ENCODE results near the gene FBXO45. TPM values are rescaled to one million over a fixed set of nuclear protein-coding genes. Genes with fewer than 3 reads are reported as not detected.
A peak's percentile ranks its signal among the peaks of the same experiment; 100 is the strongest.

The FBXO45 gene
- total and polyA plus RNA-seq, 2 of the 13 experiments (the other 11 are each of a cell fraction or from before 2014, with no cell fraction given): 7.0 to 12.1 TPM

DNA sequence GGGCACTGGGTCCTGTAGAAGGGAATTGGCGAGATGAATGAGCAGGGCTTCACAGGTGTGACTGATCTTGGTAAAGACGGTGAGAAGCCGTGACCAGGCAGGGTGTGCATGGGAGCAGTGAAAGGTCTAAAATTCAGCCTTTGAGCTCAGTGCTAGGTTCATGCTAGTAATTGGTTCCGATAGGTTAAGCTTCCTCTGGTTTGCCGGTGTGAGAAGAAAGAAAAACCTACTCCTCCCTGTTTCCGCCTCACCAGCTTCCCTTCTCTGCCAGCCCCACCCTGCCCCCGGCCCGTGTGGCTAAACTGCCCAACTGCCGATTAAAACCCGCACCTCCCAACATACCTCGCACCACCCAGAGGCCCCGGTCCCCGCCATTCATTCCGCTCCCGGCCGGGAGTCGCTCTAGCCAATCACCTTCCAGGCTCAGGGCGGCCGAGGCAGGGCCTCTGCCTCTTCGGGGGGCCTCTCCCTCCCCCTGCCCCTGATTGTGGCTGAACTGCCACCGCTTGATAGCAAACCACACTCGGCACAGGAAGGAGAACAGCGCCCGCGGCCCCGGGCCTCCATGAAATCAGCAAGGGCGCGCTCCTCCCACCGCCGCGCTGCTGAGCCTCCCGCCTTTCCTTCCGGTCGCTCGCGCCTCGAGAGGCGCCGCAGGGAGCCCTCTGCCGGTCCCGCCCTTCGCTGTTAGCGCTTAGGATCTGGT, 63.7 kb downstream of the FBXO45 start (continued):
- TF ChIP-seq HMGXB3 (CRISPR knock-in tag; IDR thresholded peaks at IDR 0.05; ENCODE audit: borderline replicate concordance) (no peak), SRSF1 (optimal IDR thresholded peaks at IDR 0.05; ENCODE audit: low read depth, low read length) (no peak), ELK4 (CRISPR knock-in tag; IDR thresholded peaks at IDR 0.05; ENCODE audit: borderline replicate concordance) (no peak), PCBP2 (optimal IDR thresholded peaks at IDR 0.05; ENCODE audit: low read depth, low read length, poor library complexity, severe bottlenecking) (no peak), BCLAF1 (IDR thresholded peaks at IDR 0.05) (no peak), PITX1 (CRISPR knock-in tag; IDR thresholded peaks at IDR 0.05) (no peak; the same call in 1 of the 2 replicates), PRPF4 (IDR thresholded peaks at IDR 0.05; ENCODE audit: low read depth, low read length, poor library complexity, severe bottlenecking) (no peak), RAD21 (CRISPR knock-in tag; IDR thresholded peaks at IDR 0.05) (peak; percentile 31; the same call in 1 of the 2 replicates), ZSCAN21 (CRISPR knock-in tag; IDR thresholded peaks at IDR 0.05; ENCODE audit: borderline replicate concordance) (peak; percentile 38; the same call in 1 of the 2 replicates), ZNF496 (CRISPR knock-in tag; IDR thresholded peaks at IDR 0.05; ENCODE audit: insufficient replicate concordance) (no peak), ZMYM2 (CRISPR knock-in tag; IDR thresholded peaks at IDR 0.05) (no peak), ZBTB7B (CRISPR knock-in tag; IDR thresholded peaks at IDR 0.05) (peak; percentile 67; the same call in 1 of the 2 replicates), ZFP36 (IDR thresholded peaks at IDR 0.05; ENCODE audit: borderline replicate concordance, low read depth, low read length, partially characterized antibody) (no peak), NFE2L1 (CRISPR knock-in tag; IDR thresholded peaks at IDR 0.05; ENCODE audit: borderline replicate concordance) (no peak), ZNF550 (CRISPR knock-in tag; IDR thresholded peaks at IDR 0.05; ENCODE audit: borderline replicate concordance) (no peak)
- TF ChIP-seq, protein P1, sequence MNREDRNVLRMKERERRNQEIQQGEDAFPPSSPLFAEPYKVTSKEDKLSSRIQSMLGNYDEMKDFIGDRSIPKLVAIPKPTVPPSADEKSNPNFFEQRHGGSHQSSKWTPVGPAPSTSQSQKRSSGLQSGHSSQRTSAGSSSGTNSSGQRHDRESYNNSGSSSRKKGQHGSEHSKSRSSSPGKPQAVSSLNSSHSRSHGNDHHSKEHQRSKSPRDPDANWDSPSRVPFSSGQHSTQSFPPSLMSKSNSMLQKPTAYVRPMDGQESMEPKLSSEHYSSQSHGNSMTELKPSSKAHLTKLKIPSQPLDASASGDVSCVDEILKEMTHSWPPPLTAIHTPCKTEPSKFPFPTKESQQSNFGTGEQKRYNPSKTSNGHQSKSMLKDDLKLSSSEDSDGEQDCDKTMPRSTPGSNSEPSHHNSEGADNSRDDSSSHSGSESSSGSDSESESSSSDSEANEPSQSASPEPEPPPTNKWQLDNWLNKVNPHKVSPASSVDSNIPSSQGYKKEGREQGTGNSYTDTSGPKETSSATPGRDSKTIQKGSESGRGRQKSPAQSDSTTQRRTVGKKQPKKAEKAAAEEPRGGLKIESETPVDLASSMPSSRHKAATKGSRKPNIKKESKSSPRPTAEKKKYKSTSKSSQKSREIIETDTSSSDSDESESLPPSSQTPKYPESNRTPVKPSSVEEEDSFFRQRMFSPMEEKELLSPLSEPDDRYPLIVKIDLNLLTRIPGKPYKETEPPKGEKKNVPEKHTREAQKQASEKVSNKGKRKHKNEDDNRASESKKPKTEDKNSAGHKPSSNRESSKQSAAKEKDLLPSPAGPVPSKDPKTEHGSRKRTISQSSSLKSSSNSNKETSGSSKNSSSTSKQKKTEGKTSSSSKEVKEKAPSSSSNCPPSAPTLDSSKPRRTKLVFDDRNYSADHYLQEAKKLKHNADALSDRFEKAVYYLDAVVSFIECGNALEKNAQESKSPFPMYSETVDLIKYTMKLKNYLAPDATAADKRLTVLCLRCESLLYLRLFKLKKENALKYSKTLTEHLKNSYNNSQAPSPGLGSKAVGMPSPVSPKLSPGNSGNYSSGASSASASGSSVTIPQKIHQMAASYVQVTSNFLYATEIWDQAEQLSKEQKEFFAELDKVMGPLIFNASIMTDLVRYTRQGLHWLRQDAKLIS (CRISPR knock-in tag; IDR thresholded peaks at IDR 0.05): no peak
